NCI-H226 (cell line): ENCODE measurements around the gene MED26.
"Not testable (repeated sequence)": the region's sequence is repeated elsewhere in the genome, so short reads cannot be mapped to it uniquely, and the experiment has no call there.

ENCODE experiments used
- DNase-seq: peaks from one replicate; pipeline ENCODE4 v3.0.0-alpha.2; 2015

The MED26 gene

DNA sequence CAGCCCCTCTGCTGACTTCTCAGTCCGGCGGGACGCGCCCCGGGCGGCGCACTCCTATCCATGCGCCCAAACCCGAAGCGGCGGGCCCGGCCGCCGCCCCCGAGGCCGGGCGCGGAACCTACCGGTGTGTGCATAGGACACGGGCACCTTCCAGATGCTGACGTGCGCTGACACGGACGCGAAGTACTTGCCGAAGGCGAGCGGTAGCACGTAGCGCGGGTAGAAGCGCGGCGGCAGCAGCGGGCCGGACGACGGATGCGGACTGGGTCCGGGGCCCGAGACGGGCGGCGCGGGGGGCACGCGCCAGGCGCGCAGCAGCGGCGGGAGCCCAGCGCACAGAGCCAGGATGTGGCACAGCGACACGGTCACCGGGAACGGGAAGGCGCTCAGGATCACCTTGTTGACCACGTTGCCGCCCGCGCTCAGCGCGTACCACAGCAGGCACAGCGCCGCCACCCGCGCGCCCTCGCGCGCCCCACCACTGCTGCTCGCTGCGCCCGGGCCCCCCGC lies 56.1 kb downstream of the MED26 start:
- peak; percentile 16 for DNase-seq

DNA sequence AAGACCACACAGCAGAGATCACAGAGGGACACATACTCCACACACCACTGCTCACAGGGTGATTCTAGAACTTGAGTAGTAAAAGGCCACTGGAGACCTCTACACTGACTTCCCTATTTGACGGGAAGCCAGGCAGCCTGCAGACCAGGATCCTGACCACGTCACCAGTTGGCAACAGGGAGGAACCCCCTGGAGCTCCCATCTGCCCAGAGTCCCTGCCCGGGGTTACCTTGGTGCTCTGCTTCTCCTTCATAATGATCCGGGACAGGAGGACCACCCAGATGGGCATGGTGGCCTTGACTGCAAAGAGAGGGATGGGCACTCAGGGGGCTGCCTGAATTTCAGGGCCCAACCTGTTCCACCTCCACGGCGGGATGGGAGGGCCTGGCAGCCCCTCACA lies 56.7 kb downstream of the MED26 start:
- DNase-seq = no peak

DNA sequence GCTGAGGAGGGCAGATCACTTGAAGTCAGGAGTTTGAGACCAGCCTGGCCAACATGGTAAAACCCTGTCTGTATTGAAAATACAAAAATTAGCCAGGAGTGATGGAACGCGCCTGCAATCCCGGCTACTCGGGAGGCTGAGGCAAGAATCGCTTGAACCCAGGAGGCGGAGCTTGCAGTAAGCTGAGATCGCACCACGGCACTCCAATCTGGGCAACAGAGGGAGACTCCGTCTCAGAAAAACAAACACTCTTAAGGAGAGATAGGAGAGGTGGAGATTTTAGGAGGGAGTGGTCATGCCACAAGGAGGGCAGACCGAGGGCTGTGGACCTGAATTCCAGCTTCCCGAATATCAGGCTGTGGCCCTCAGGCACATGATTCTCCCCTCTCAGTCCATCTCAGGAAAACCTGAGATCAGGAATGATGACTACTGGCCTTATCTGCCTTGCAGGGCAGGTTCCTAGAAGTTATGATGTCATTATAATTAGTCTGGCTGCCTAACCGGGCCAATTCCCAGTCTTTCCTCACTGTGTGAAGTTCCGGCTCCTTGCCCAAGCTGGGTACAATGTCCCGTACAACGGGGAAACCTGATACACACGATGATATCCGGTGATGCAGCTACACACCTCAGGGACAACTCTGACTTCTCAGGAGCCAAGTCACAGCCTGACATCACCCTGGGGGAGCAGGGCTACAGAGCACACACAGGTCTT lies 58.2 kb downstream of the MED26 start:
- peak; percentile 60 for DNase-seq

DNA sequence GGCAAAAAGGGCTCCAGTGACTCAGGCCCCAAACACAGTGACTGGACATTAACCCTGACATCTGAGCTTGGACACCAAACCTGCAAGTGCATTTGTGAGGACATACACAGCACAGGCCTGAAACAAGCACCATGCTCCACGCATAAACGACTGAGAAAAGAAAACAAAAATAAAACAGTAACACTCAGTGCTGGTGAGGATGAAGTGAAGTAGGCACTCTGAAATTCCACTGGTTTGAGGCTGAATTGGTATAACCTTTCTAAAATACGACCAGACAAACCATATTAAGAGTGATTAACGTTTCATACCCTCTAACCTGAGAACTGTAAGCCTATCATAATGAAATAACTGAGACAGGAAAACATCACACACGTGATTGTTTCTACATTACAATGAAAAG lies 61.3 kb downstream of the MED26 start:
- no peak for DNase-seq

DNA sequence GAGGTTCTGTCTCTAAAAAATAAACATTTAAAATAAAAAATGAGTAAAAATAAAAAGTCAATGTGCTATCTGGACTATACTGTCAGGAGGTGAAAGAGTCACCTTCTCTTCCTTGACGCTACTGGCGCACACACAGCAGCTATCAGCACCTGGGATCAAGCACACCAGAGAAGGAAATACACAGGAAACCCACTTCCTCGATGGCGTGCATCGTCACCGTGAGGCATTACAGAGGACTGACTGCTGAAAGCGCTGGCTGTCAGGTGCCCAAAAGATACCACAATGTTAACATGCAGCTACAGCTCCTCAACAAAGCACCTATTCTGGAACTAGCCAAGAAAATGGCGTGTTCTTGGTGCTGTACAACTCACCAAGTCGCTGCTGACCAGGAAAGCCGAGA lies 61.8 kb downstream of the MED26 start:
- no peak for DNase-seq

DNA sequence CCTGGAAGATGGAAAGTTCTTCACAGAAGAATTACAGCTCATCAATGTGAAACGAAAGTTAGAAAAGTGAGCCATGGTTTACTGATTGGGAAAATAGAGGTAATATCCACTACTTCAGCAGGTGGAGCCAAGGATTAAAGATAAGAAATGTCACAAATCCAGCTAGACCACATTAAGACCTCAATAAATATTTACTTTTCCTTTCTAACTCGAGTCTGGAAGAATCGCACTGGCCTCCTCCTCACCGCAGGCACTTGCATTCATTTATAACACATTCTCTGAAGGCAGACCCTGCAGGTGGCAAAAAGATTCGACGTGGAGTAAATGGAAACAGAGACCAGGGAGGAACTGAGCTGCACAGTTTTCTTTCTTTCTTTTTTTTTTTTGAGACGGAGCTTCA lies 63.2 kb downstream of the MED26 start:
- DNase-seq = no peak

DNA sequence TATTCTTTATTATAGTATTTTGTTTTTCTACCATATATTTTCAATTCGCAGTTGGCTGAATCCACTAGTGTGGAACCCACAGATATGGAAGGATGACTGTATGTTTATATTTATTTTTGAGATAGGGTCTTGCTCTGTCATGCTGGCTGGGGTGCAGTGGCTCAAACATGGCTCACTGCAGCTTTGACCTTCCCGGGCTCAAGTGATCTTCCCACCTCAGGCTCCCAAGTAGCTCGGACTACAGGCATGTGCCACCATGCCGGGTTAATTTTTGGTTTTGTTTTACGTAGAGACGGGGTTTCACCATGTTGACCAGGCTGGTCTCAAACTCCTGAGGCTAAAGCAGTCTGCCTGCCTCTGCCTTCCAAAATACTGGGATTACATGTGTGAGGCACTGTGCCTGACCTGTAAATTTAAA lies 65.4 kb downstream of the MED26 start:
- no peak for DNase-seq

DNA sequence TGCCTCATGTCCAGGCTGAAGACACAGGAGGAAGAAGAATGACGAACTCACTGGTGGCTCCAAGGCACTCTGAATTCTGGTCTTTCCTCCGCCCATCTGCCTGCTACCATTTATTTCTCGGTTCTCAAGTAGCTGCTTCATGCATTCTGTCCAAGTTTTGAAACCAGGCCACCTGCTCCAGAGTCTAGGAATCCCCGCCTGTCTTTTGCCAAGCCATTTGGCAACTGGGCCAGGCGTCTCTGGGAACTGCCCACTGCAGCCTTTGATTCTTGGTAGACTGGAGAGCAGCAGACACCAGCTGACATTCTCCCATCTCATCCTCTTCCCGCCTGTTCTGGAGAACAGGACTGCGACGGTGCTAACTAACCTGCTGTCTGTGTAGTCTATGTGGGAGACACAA lies 66.6 kb downstream of the MED26 start:
- no peak for DNase-seq

DNA sequence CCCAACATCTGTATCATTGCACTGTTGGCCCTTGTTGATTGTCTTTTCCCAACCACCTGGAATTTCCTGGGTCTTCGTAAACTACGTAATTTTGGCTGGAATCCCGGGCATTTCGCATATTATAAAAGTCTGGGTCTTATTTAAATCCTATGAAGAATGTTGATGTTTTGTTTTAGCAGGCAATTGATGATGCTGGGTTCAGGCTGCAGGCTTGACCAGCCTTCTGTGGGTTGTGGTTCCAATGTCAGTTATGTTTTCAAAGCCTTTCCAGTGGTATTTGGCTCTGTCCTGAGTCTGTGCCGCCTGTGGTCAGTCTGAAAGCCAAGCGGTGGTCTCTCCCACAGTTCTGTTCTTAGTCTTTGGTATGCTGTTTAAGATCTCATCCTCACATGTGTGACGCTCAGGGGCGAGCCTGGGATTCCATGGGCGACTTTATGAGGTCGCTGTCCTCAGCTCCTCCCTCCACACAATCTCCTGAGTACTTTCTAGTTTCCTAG lies 68.2 kb downstream of the MED26 start:
- DNase-seq = no peak

DNA sequence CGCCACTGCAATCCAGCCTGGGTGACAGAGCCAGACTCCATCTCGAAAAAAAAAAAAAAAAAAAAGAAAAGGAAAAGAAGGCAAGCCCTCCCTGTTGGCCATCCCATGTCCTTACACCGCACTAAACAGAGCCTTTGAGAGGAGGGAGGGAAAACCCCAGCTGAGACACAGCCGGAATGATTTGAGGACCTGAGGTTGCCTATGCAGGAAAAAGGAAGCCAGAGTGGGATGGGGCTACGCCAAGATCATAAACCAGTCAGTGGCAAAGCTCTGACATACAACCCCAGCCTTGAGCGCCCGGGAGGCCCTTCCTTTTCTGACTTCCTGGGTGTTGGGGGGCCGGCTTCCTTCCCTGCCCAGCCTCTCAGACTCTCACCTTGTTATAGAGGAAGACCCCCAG lies 73.2 kb downstream of the MED26 start:
- no peak for DNase-seq

DNA sequence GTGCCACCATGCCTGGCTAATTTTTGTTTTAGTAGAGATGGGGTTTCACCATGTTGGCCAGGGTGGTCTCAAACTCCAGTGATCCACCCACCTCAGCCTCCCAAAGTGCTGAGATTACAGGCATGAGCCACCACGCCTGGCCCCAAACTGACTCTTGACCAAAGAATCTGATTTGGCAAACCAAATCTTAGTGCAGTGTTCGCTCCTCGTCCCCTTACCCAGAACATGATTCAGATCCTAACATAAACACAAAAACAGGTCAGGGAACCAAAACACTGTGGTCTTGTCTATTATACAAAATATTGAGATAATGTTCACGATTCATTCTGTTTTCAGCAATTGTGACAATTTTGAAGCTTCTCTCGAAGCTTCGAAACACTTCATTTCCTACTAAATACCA lies 76.1 kb downstream of the MED26 start:
- DNase-seq = not testable (repeated sequence)

DNA sequence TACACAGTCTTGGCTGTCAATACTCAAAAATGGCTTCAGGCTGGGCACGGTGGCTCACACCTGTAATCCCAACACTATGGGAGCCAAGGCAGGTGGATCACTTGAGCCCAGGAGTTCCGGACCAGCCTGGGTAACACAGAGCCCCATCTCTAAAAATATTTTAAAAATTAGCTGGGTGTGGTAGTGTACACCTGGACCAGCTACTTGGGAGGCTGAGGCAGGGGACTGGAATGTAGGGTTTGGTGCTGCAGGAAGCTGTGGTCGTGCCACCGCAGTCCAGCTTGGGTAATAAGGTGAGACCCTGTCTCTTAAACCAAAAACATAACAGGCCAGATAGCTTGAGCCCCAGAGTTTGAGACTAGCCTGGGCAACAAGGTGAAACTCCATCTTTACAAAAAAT lies 79.0 kb downstream of the MED26 start:
- DNase-seq = no peak

DNA sequence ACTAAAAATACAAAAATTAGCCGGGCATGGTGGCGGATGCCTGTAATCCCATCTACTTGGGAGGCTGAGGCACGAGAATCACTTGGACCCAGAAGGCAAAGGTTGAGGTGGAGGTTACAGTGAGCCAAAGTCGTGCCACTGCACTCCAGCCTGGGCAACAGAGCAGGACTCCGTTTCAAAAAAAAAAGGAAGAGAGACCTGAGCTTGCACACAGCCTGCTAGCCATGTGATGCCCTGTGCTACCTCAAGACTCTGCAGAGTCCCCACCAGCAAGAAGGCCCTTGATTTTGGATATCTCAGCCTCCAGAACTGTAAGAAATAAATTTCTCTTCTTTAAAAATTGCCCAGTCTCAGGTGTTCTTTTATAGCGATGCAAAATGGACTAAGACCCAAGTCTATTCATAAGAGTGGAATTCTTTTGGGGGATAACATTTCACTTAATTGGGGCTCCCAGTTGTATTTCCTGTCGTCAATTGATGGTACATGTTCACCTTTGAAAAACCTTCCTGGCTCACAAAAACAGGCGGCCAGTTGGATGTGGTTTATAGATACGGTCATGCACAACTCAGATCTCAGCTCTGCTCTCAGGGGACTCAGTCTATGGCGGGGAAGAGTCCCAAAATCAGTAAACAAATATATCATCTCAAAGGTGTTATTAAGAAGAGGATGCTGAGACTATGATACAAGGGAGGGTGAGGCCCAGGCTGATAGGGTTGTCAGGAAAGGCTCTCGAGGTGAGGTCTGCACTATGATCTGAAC lies 83.4 kb downstream of the MED26 start:
- no peak for DNase-seq

DNA sequence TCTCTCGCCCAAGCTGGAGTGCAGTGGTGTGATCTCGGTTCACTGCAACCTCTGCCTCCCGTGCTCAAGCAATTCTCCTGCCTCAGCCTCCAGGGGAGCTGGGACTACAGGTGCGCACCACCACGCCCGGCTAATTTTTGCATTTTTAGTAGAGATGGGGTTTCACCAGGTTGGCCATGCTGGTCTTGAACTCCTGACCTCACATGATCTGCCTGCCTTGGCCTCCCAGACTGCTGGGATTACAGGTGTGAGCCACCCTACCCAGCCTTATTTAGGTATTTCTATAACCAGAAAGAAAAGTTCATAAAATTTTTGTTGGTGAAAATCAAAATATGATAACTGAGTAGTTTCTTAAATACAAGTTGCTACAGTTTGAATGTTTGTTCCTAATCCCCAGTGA lies 84.3 kb downstream of the MED26 start:
- not testable (repeated sequence) for DNase-seq

DNA sequence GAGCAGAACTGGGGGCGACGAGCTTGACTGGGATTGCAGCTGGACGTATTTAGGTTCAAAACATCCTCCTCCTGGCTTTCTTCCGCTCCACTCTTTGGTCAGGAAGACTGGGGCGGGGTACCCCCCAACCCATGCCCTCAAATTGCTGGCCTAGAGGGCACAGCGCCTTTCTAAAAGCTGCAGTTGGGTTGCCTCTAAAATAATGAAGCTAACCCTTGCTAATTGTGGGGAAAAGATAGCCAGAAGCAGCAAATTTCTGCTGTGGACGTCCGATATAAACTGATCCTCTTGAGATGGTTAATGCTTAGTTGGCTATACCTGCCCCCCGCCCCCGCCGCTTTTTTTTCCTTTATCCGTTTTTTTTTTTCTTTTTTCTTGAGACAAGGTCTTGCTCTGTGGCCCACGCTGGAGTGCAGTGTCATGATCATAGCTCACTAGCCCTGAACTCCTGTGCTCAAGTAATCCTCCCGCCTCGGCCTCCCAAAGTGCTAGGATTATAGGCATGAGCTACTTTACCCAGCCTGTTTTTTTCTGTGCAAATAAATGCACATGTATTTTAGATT lies 85.0 kb downstream of the MED26 start:
- DNase-seq = no peak

DNA sequence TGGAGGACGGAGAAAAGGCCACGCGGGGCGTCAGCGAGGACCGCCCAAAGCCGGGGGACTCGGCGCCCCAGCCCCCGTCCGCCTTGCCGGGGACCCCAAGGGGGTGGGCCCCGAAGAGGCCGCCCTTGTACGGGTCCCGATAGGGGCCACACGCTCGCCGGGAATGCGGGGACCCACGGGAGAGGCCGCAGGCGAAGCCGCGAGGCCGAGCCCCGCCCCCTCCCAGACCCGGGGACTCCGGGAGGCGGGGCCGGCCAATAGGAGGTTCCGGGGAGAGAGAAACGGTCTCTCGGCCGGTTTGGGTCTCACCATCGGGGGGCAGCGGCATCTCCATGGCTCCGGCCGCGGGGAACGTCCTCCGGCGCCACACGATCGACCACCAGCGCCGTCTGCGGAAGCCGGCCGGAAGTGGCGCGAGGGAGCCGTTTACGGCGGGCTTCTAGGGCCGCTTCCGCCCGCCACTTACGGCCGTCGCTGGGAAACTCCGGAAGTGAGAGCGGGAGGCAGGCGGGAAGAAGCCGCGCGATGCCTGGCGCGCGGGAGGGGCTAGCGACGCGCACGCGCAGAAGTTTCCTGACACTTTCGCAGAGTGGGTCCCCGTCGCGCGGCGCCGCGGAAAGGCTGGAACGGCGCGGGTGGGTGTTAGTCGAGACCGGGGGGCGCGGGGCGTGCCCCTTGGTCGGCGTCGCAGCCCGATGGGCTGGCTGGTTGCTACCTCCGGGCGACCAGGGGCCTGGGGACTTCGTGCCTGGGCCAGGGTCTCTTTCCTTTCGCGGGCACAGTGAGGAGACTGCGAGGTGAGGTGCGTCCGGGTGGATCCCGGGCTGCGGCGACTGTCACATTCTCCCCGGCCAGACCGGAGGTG lies 85.7 kb downstream of the MED26 start, which contains the start of gene CHERP:
CHERP (minus strand) TSS at position 393 of the 865 bp plus-strand sequence; CDS start at position 334, 59 bp downstream.
- peak; percentile 95 for DNase-seq

DNA sequence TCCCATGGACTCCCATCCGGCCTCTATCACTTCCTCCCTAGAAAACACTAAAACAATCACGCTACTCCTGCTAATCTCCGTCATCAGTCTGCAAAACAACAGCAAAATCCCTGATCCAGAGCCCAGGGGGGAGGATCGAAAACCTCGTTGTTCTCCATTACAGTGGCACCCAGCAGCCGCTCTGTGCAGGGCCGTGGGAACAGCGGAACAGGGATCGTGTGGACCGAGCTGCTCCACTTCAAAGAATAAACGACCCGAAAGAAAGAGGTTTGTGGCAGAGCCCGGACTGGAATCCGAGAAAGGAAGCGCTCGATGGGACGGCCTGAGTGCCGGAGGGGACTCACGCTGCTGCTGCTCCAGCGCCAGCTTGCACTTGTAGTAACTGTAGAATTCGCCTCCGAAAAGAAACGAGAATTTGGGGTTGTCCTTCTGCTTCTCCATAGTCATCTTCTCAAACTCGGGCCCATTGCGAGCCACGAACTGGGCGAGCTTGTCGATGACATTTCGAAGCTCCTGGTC lies 86.4 kb downstream of the MED26 start:
- no peak for DNase-seq

DNA sequence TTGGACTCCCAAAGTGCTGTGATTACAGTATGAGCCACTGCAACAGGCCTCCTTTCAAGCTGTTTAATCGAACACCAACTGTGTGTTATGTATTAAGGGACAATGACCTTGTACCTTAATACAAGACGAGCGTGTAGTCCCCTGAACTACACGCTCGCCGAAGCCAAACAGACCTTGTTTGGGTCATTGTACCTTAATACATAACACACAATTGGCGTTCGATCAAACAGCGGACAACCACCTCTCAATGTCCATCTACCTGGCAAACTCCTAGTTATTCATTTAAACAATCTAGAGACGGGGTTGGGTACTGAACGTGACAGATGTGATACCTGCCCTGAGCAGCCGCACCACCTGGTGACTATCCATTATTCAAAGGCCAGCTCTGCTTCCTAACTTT lies 87.1 kb downstream of the MED26 start:
- no peak for DNase-seq

DNA sequence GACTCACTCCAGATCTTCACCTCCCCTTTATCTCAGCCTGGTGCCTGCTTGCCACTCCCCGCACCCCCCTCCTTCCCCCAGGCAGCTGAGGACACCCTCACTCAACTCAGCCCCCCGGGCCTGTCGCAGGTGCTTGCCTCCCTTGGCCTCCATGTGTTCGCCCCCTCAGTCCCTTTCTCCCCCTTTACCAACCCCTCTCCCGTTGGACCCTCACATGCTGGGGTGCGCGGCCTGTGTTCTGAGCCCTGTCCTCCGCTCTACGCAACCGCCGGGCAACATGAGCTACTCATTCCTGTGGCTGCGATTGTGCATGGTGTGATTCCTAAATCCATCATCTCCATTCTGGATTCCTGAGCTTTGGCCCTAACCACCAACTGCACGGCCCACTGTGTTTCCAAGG lies 90.9 kb downstream of the MED26 start:
- DNase-seq = no peak

DNA sequence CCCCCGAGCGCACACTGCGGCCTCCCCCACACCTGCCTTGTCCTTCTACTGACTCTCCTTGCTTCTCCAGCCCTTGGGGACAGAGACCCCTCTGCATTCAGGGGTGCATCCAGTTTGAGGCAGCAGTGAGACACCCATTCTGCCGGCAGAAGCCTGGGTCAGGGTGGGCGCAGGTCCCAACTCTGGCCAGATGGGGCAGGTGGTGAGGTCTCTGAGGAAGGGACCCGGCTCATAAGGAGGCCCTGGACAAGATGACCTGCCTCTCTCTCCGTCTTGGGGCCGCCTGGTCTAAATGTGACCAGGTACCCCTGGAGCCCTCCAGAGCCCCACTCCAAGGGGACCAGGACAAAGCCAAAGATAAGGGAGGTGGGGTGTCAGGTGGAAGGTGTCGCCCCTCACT lies 91.9 kb downstream of the MED26 start:
- DNase-seq = no peak

DNA sequence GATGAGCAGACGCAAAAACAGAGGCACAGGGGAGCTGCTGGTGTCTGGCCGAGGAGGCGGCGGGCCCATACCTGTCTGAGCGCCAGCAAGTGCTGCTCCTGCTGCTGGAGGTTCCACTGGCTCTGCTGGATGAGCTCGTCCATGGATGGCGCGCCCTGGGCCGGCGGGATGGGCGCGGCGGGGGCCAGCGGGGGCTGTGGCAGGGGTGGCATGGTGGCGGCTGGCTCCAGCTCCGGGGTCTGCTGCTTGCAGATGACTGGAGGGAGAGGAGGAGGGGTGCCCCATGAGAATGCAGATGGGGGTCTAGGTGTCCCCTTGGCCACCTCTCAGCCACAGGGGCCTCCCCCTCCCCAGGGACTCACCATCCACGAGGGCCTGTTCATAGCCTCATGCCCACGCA lies 92.6 kb downstream of the MED26 start:
- DNase-seq = no peak

DNA sequence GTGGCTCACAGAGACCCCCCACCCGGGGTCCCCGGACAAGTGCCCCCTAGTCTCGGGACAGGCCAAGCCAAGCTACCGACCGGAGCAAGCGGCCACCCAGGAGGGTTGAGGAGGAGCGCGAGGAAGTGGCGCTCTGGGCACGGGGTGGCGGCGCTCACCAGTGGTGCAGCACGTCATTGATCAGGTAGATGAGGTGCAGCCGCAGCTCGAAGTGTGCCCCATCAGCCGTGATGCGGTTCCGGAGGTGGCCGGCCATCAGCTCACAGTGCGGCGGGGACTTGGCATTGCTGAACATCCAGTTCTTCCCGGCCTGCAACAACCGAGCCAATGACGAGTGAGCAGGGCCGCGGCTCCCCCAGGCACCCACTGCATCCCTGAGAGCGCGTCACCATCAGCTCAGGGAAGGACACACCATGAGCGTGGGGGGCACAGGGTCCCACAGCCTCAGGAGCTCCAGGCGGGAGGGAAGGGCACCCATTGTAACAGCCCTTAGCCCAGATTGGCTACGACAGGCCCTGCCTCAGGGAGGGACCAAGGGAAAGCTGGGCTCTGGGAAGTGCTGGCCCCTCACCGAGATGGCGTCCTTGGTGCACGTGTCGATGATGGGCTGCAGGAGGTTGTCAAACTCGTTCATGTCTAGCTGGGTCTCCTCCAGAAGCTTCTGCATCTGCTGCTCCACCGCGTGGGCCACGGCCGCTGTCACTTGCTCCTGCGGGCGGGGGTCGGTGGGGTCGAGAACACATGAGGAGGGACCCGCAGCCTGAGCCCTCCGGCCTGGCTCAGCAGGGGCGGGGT lies 95.4 kb downstream of the MED26 start:
- no peak for DNase-seq
